SKM-1 (cell line): ENCODE data around the gene EMILIN3.

Experiments
- DNase-seq: peaks from one replicate; lab custom pipeline; 2025; ENCODE audit not compliant: unreplicated experiment; lab: John Stamatoyannopoulos, UW

The EMILIN3 gene

GRCh38 chr20:41392871-41393704 is 26.5 kb upstream of the EMILIN3 start:
- DNase-seq: no peak

- DNase-seq: no peak
Observed at GRCh38 chr20:41392295-41392694, 25.7 kb upstream of the EMILIN3 start.

GRCh38 chr20:41391587-41392001 is 25.0 kb upstream of the EMILIN3 start:
- DNase-seq: no peak

GRCh38 chr20:41390889-41391288 is 24.3 kb upstream of the EMILIN3 start:
- no peak for DNase-seq

GRCh38 chr20:41387444-41387851 is 20.8 kb upstream of the EMILIN3 start:
- no peak for DNase-seq

- no peak for DNase-seq
Observed at GRCh38 chr20:41386502-41387427, 20.1 kb upstream of the EMILIN3 start.

- DNase-seq: no peak
Observed at GRCh38 chr20:41382791-41383305, 16.2 kb upstream of the EMILIN3 start.

GRCh38 chr20:41380551-41381193 is 14.1 kb upstream of the EMILIN3 start:
- no peak for DNase-seq

GRCh38 chr20:41379551-41379950 is 12.9 kb upstream of the EMILIN3 start:
- no peak for DNase-seq

GRCh38 chr20:41377275-41377674 is 10.7 kb upstream of the EMILIN3 start:
- DNase-seq: no peak

GRCh38 chr20:41376349-41376748 is 9.7 kb upstream of the EMILIN3 start:
- no peak for DNase-seq

- DNase-seq: no peak
Observed at GRCh38 chr20:41375846-41376245, 9.2 kb upstream of the EMILIN3 start.

GRCh38 chr20:41373931-41374920 is 7.6 kb upstream of the EMILIN3 start:
- no peak for DNase-seq

GRCh38 chr20:41373251-41373783 is 6.7 kb upstream of the EMILIN3 start:
- DNase-seq: no peak

GRCh38 chr20:41371371-41371770 is 4.8 kb upstream of the EMILIN3 start:
- no peak for DNase-seq

GRCh38 chr20:41370176-41370575 is 3.6 kb upstream of the EMILIN3 start:
- no peak for DNase-seq

GRCh38 chr20:41369673-41370072 is 3.1 kb upstream of the EMILIN3 start:
- DNase-seq: no peak

GRCh38 chr20:41367956-41368355 is 1.3 kb upstream of the EMILIN3 start:
- DNase-seq: no peak

GRCh38 chr20:41367393-41367695 is 726 bp upstream of the EMILIN3 start:
- DNase-seq: no peak
